DOHH2 (cell line): Measurements from ENCODE around the gene DCAF8.

Experiments
- H3F3A ChIP-seq: fragments of 200-600 bp; sonication (generic), shearing (Covaris generic); 2 replicates; pipeline ENCODE4 v1.6.0; 2016; ENCODE audit warnings: antibody characterized with exemption, mild to moderate bottlenecking; ENCODE audit not compliant: control insufficient read depth, insufficient read depth
- H3K27ac ChIP-seq: fragments of 200-600 bp; sonication (generic); 2 replicates; pipeline ENCODE4 v1.5.1; 2014; ENCODE audit warnings: low read depth, mild to moderate bottlenecking, low read length, moderate library complexity
- H3K27me3 ChIP-seq: fragments of 200-600 bp; sonication (generic); 2 replicates; pipeline ENCODE4 v1.6.1; 2014; ENCODE audit warnings: mild to moderate bottlenecking, low read length, mixed read lengths; ENCODE audit not compliant: control insufficient read depth
- H3K36me3 ChIP-seq: fragments of 200-600 bp; sonication (generic); 2 replicates; pipeline ENCODE4 v1.6.1; 2014; ENCODE audit warnings: mild to moderate bottlenecking, low read length, moderate library complexity, mixed read lengths; ENCODE audit not compliant: control insufficient read depth
- H3K4me1 ChIP-seq: fragments of 200-600 bp; sonication (generic); 2 replicates; pipeline ENCODE4 v1.6.1; 2014; ENCODE audit warnings: mild to moderate bottlenecking, low read length, mixed read lengths; ENCODE audit not compliant: control insufficient read depth
- H3K4me2 ChIP-seq: fragments of 200-600 bp; sonication (generic); 2 replicates; pipeline ENCODE4 v1.6.0; 2014; ENCODE audit warnings: mild to moderate bottlenecking, low read length, moderate library complexity
- H3K4me3 ChIP-seq: fragments of 200-600 bp; sonication (generic); 2 replicates; pipeline ENCODE4 v1.5.1; 2014; ENCODE audit warnings: mild to moderate bottlenecking, low read length, mixed read lengths
- H3K79me2 ChIP-seq: fragments of 200-600 bp; sonication (generic); 2 replicates; pipeline ENCODE4 v1.6.1; 2014; ENCODE audit warnings: mild to moderate bottlenecking, low read length, mixed read lengths; ENCODE audit not compliant: control insufficient read depth
- H3K9me2 ChIP-seq: fragments of 200-600 bp; sonication (generic); replicated peaks from 2 replicates; pipeline ENCODE4 v1.6.1; 2014; ENCODE audit warnings: mild to moderate bottlenecking, low read length, mixed read lengths; ENCODE audit not compliant: control insufficient read depth
- H3K9me3 ChIP-seq: fragments of 200-600 bp; sonication (generic); 2 replicates; pipeline ENCODE4 v1.6.1; 2014; ENCODE audit warnings: antibody characterized with exemption, low read length, mixed read lengths; ENCODE audit not compliant: control insufficient read depth, insufficient read depth
- H4K20me1 ChIP-seq: fragments of 200-600 bp; sonication (generic); 2 replicates; pipeline ENCODE4 v1.6.0; 2014; ENCODE audit warnings: low read depth, mild to moderate bottlenecking, antibody characterized with exemption, low read length, moderate library complexity; ENCODE audit not compliant: control insufficient read depth, insufficient read depth
- EZH2phosphoT487 ChIP-seq: fragments of 200-600 bp; sonication (generic); IDR thresholded peaks from 2 replicates; pipeline ENCODE4 v1.6.1; 2017; ENCODE audit warnings: borderline replicate concordance, mild to moderate bottlenecking, antibody characterized with exemption, low read length, moderate library complexity, mixed read lengths
- TF ChIP-seq, protein P1 (sequence below): fragments of 200-600 bp; sonication (generic); IDR thresholded peaks from one replicate; pipeline ENCODE4 v1.5.1; 2014; ENCODE audit warnings: antibody characterized with exemption, mild to moderate bottlenecking, low read depth, low read length; ENCODE audit not compliant: poor library complexity, severe bottlenecking

DCAF8 gene

DNA sequence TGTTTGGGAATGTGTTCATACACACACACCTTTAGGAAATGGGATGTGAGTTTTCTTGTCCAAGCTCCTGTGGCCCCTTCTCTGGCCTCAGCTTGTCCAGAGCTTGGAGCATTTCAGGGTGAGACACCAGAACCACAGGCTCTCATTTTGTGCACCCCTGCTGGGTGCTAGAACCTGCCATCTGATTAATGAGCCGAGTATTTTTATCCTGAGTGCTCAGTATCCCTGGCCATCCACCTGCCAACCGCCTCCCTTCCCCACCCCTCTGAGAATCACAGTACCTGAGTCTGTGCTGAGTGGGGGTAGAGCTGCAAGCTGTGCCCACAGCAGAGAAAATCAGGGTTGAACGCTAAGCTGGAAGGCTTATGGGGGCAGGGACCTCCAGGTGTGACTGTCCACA, 70.6 kb downstream of the DCAF8 start:
- no peaks in the 10 kb centered on the region for H3K9me2 ChIP-seq
- H3K79me2 ChIP-seq: no peaks in the 10 kb centered on the region
- no peak for TF ChIP-seq EZH2phosphoT487
- TF ChIP-seq, protein P1, sequence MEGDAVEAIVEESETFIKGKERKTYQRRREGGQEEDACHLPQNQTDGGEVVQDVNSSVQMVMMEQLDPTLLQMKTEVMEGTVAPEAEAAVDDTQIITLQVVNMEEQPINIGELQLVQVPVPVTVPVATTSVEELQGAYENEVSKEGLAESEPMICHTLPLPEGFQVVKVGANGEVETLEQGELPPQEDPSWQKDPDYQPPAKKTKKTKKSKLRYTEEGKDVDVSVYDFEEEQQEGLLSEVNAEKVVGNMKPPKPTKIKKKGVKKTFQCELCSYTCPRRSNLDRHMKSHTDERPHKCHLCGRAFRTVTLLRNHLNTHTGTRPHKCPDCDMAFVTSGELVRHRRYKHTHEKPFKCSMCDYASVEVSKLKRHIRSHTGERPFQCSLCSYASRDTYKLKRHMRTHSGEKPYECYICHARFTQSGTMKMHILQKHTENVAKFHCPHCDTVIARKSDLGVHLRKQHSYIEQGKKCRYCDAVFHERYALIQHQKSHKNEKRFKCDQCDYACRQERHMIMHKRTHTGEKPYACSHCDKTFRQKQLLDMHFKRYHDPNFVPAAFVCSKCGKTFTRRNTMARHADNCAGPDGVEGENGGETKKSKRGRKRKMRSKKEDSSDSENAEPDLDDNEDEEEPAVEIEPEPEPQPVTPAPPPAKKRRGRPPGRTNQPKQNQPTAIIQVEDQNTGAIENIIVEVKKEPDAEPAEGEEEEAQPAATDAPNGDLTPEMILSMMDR: no peak
- H3K4me2 ChIP-seq: no peak overlapping the region
- no peaks in the 10 kb centered on the region for H3F3A ChIP-seq
- no peak overlapping the region for H3K4me3 ChIP-seq
- no peaks in the 10 kb centered on the region for H4K20me1 ChIP-seq
- H3K36me3 ChIP-seq: no peaks in the 10 kb centered on the region
- H3K27ac ChIP-seq: no peak overlapping the region
- H3K9me3 ChIP-seq: no peaks in the 10 kb centered on the region
- H3K27me3 ChIP-seq: no peaks in the 10 kb centered on the region; the same call in 1 of the 2 replicates
- peaks cover 5% of the 10 kb centered on the region for H3K4me1 ChIP-seq

DNA sequence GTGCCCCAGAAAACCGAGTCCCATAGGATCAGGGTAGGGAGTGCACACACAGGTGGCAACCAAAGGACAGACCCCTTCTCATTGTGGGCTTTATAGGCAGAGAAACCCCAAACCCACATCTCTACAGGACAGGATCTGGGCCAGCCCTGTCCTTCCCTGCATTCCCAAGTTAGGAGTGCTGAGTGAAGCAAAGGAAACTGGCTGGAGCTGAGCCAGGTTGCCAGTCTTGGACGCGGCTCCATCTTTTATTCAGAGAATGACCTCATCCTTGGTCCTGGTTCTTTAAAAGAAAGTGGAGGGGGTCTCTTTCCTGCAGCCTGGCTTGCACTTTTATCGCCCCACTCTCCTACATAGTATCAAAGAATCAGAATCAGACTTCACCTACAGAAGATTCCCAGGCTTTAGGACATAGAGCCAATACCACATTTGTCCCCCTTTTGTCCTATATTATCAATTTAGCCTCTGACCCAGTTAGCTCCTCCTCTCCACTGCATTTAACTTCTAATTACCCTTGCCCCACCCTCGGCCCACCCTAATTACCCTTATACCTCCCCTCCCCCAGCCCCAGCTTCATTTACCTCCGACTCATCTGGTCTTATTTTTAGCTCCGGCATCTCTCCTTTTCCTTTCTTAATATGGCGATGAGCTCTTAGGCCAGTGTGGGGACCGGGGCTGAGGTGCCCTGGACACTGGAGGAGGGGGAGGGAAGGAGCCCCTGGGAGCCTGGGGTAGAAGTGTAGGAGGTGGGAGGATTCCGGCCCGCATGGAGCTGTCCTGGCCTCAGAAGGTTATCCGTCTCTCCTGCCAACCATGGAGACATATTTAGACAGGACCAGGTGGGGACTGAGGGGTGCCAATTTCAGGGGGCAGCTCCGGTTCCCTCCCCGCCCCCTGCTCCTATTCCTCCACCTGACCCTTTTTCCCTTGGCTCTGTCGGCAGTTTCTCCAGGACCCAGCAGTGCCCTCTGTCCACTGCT, 72.4 kb downstream of the DCAF8 start, which contains the start of gene CASQ1:
CASQ1 (plus strand) TSS at position 927 of the 977 bp plus-strand sequence. CDS start 177 bp downstream, outside the sequence.
- TF ChIP-seq, protein P1: no peak
- no peak for TF ChIP-seq EZH2phosphoT487
- Histone ChIP-seq H3K79me2 (no peaks in the 10 kb centered on the region), H3K9me3 (no peaks in the 10 kb centered on the region), H3K4me1 (peaks cover 5% of the 10 kb centered on the region), H4K20me1 (no peaks in the 10 kb centered on the region), H3K36me3 (no peaks in the 10 kb centered on the region), H3K9me2 (no peaks in the 10 kb centered on the region), H3F3A (no peaks in the 10 kb centered on the region), H3K4me2 (no peak within 1 kb of the TSS), H3K4me3 (no peak within 1 kb of the TSS), H3K27me3 (no peaks in the 10 kb centered on the region; the same call in 1 of the 2 replicates), H3K27ac (no peak within 1 kb of the TSS)

DNA sequence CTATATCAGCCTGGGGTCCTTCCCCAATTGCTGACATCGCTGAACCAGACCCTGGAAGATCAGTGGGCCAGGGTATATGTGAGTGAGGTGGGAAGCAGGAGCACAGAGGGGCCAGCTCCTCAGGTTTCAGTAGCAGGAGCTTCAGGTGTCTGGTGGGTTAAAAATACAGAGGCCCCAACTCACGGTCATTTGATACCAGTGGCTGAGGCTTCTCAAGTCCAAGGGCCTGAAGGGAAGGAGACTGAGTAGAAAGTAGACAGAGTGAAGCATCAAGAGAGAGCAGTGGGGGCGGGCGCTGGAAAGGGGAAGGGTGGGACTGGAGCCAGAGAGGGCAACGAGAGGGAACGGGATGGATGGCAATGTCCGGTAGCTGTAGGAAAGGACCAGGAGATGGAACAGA, 74.0 kb downstream of the DCAF8 start:
- no peaks in the 10 kb centered on the region for H3K36me3 ChIP-seq
- H3K27me3 ChIP-seq: no peaks in the 10 kb centered on the region; the same call in 1 of the 2 replicates
- H3K4me1 ChIP-seq: peaks cover 3% of the 10 kb centered on the region
- H4K20me1 ChIP-seq: no peaks in the 10 kb centered on the region
- no peak overlapping the region for H3K4me3 ChIP-seq
- H3K9me3 ChIP-seq: no peaks in the 10 kb centered on the region
- H3K79me2 ChIP-seq: no peaks in the 10 kb centered on the region
- no peaks in the 10 kb centered on the region for H3K9me2 ChIP-seq
- no peak overlapping the region for H3K27ac ChIP-seq
- no peak overlapping the region for H3K4me2 ChIP-seq
- TF ChIP-seq, protein P1: no peak
- H3F3A ChIP-seq: no peaks in the 10 kb centered on the region
